HG02763 (cell line): ENCODE data around the gene FAM53B.
"Not testable (repeated sequence)": the region's sequence is repeated elsewhere in the genome, so short reads cannot be mapped to it uniquely, and the experiment has no call there.

ENCODE experiments used
- ATAC-seq: cut with Tn5 transposase; IDR thresholded peaks from one replicate; pipeline ENCODE4 v1.9.1; 2021; ENCODE audit warnings: mild to moderate bottlenecking, moderate library complexity; ENCODE audit not compliant: unreplicated experiment

Gene FAM53B

GRCh38 chr10:124591123-124591495 is 153.1 kb downstream of the FAM53B start:
- ATAC-seq, result no peak

GRCh38 chr10:124590216-124591122 is 153.7 kb downstream of the FAM53B start:
- no peak for ATAC-seq

GRCh38 chr10:124589491-124590041 is 154.6 kb downstream of the FAM53B start:
- ATAC-seq, result no peak

GRCh38 chr10:124588736-124589490 is 155.3 kb downstream of the FAM53B start:
- no peak for ATAC-seq

DNA sequence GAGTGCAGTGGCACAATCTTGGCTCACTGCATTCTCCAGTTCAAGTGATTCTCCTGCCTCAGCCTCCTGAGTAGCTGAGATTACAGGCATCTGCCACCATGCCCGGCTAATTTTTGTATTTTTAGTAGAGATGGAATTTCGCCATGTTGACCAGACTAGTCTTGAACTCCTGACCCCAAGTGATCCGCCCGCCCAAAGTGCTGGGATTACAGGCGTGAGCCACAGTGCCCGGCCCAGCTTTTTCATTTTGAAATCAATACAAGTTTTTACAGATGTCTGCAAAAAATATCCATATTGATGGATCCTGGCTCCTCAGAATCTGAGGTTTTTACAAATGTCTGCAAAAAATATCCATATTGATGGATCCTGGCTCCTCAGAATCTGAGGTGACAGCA is 155.8 kb downstream of the FAM53B start:
- not testable (repeated sequence) for ATAC-seq

GRCh38 chr10:124587811-124588211 is 156.4 kb downstream of the FAM53B start:
- ATAC-seq, result no peak

GRCh38 chr10:124586142-124586541 is 158.0 kb downstream of the FAM53B start:
- ATAC-seq, result no peak

DNA sequence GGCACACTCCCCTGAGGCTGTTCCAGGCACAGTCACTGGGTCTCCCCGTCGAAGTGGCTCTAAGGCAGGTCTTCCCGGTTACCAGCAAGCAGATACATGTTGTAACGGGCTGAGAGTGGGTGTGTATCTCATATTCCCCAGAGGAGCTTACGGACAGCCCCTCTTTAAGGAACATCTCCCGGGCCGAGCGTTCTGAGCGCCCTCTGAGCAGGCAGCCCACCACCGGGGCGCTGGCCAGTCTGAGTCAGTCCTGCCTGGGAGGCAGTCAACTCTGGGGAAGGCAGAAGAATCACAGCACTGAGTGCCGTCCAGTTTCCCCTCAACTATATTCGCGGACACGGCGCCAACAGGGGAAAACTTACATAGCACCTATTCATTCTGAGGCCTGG is 165.2 kb downstream of the FAM53B start:
- ATAC-seq, result no peak

DNA sequence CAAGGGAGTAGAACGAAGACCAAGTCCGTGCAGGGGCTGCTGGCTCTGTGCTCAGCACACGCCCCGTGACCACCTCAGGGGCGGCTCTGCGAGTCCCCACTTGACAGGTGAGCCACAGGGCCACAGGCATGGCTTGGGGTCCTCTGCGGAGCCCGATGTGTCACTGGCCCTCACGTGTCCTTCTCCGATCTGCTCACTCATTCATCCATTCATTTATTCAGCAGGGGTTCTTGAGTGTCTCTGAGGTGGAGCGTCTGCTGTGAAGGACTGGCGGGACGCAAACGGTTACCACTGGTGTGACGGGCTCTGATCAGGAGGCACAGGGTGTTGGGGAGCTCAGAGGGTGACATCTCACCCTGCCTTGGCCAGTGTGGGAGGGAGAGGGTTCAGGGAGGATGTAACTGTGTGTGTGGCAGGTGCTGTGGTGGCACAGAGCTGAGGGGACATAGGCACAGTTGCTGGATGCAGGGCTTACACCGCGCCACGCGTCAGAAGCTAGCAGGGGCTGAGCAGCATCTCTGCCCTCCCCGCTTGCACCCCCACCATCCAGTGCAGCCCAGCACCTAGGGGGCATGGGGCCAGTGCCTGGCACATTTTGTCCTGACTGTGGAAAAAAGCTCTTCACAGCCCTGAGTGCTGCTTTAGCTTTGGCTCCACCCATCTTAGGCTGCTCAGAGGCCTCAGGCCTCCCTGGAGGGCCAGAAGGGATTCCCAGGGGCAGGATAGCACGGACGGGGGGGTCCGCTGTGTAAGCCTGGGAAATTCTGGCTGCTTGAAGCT is 165.8 kb downstream of the FAM53B start:
- no peak for ATAC-seq

DNA sequence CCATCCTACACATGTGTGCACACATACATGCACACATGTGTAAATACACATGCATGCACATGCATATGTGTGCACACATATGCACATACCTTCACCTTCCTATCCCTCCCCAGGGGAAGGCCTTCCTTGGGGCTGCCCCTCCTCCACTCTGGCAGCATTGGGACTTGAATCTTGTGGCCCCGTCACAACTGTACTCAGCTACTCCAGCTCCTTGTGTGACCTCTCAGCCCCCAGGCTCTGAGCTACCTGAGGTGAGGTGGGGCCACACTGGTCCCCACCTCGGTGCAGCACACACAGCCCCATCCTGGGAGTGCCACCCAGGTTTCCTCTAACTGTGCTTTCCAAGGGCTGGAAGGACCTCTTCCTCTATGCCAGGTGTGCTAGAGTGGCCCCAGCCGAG is 166.5 kb downstream of the FAM53B start:
- no peak for ATAC-seq

DNA sequence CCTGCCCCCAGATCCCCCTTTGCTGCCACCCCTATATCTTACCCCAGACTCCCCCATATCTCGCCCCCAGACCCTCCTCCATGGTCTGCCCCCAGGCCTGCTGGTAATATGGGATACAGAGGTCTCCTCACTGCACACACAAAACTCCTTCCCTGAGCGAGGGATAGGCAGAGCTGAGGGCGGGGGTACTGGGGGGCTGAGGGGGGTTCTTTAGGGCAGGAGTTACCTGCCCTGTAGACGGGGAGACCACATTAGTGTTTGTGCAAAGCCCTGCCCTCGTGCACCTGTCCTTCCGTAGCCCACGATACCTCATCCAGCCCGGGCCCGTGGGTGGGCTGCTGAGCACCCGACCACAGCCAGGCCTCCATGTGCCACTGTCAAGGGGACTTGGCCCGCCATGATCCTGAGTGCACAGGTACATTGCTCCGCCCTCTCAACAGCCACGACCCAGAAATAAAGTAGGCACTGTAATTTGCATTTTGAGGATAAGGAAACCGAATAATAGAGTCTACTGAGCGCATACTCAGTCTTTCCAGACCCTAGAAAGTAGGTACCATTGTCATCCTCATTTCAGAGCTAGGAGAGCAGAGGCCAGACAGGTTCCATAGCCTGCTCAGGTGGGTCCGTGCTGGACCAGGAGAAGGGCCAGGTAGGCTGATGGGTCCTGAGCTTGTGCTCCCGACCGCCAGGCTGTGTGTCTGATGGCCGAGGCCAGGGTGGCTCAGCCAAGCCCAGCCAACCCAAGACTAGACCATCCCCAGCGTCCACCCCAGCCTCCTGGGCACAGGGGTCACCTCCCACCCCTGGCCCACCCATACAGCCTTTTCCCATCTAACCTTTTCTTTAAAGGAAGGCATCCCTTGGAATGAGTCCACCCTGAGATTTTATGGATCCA is 167.4 kb downstream of the FAM53B start:
- no peak for ATAC-seq

- ATAC-seq, result no peak
Measured at GRCh38 chr10:124575107-124576035, 168.8 kb downstream of the FAM53B start.

GRCh38 chr10:124574456-124575070 is 169.6 kb downstream of the FAM53B start:
- ATAC-seq, result no peak

- no peak for ATAC-seq
Measured at GRCh38 chr10:124573726-124574455, 170.3 kb downstream of the FAM53B start.

DNA sequence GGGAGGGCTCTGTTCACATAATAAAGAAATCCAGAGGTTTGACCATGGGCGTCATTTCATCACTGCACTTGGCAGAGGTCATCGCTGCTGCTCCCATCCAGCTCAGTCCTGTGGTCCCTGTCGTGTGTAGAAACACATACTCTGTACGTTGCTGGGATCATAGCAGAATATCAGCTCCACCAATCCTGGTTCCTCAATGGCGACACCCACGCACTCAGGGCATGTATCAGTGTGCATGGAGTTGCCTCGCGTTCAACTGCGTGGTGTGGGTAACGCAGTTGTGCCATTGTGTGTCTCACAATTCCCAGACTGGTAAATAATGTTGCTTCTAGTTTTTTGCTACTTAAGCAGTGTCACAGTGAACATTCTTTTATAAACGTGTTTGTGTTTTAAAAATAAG is 171.4 kb downstream of the FAM53B start:
- ATAC-seq, result no peak

GRCh38 chr10:124570646-124571045 is 173.5 kb downstream of the FAM53B start:
- ATAC-seq, result no peak

DNA sequence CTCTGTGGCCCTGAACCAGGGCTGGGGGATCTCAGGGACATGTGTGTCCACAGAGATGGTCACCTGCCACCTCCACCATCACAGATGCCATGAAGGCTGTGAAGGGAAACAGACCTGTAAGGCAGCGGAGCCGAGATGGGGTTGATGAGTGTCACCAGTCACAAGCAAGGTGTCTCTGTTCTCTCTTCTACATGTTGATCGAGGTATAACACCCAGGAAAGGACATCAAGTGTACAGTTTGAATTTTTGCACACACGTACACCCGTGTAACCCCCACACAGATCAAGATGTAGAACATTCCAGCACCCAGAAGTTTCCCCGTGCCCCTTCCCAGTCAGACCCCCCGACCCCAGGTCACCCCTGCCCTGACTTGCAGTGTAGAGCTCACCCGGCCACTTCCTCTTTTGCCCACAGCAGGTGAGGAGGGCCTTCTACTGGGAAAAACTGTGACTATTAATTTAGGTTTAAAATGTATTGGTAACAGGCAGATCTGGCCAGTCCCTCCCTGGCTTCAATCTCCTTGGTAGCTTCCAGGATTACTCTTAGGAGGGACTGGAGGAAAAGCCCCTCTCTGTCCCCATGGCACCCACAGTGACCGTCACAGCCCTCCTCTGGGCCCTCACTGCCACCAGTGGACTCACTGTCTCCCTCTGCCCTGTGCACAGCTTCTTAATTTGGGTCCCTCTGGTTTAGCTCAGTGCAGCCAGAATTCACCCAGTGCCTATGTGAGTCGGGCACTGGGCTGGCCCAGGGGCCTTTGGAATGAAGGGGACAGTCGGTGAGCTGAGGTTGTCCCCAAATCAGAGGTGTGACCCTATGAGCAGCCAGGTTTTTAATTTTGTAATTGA is 174.3 kb downstream of the FAM53B start:
- no peak for ATAC-seq
